Measurements from ENCODE around the gene SSH2. TPM values are rescaled to one million over a fixed set of nuclear protein-coding genes. Genes with fewer than 3 reads are reported as not detected.
"Not testable (repeated sequence)": the region's sequence is repeated elsewhere in the genome, so short reads cannot be mapped to it uniquely, and the experiment has no call there.

SSH2 gene
- total RNA-seq, 4 donors from 2014 or later, result 140 to 241 (median 172) TPM

DNA sequence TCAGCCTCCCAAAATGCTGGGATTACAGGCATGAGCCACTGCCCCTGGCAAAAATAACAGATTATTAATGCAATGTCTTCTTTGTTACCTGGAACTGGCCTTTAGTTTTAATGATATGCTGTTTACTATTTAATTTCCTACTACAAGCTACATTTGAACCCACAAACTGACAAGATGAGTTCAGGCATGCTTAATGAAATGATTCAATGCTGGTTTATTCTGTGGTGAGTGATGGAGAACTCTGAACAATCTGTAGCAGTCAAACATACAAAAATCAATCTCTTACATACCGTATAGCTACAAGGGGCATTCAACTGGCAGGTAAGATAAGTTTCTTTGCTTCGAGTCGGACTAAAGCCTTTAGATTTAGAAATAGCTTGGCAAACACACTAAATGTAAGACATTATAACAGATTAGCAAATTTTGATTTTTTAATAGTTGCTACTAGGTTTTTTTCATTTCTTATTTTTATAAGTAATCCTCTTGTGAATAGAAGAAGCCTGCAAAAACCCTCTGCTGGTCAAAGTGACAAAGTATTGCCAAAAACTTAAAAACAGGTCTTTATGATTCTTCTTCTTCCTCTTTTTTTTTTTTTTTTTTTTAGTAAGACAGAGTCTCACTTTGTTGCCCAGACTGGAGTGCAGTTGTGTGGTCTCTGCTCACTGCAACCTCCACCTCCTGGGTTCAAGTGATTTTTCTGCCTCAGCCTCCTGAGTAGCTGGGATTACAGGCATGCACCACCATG, 138.5 kb downstream of the SSH2 start:
- Histone ChIP-seq H3K4me1 (peaks cover 0 to 13% of the 10 kb centered on the region in 2 donors), H3K9me3 (no peaks in the 10 kb centered on the region), H3K27me3 (no peaks in the 10 kb centered on the region), H3K36me3 (no peaks in the 10 kb centered on the region), H3K4me3 (no peak overlapping the region), H3K27ac (no peak overlapping the region)
- DNase-seq, result no peak
- intact Hi-C loops (cut with DNase I; ENCODE audit: low total_unique reads) (no loop called here), in situ Hi-C loops (cut with MboI; ENCODE audit: low sequenced_read_pairs in 4 of 4) (loop anchor here in 2 of 4 donors (25.0 kb wide), 2 partner anchors 404 to 429 kb away; partner anchors contain the start of gene TAOK1 (in 1 of the 2))
- TF ChIP-seq, protein P1, sequence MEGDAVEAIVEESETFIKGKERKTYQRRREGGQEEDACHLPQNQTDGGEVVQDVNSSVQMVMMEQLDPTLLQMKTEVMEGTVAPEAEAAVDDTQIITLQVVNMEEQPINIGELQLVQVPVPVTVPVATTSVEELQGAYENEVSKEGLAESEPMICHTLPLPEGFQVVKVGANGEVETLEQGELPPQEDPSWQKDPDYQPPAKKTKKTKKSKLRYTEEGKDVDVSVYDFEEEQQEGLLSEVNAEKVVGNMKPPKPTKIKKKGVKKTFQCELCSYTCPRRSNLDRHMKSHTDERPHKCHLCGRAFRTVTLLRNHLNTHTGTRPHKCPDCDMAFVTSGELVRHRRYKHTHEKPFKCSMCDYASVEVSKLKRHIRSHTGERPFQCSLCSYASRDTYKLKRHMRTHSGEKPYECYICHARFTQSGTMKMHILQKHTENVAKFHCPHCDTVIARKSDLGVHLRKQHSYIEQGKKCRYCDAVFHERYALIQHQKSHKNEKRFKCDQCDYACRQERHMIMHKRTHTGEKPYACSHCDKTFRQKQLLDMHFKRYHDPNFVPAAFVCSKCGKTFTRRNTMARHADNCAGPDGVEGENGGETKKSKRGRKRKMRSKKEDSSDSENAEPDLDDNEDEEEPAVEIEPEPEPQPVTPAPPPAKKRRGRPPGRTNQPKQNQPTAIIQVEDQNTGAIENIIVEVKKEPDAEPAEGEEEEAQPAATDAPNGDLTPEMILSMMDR (IDR thresholded peaks at IDR 0.05 in 4 of 5, conservative IDR thresholded peaks at IDR 0.05 in 1 of 5), result no peak
- no peak for ATAC-seq

DNA sequence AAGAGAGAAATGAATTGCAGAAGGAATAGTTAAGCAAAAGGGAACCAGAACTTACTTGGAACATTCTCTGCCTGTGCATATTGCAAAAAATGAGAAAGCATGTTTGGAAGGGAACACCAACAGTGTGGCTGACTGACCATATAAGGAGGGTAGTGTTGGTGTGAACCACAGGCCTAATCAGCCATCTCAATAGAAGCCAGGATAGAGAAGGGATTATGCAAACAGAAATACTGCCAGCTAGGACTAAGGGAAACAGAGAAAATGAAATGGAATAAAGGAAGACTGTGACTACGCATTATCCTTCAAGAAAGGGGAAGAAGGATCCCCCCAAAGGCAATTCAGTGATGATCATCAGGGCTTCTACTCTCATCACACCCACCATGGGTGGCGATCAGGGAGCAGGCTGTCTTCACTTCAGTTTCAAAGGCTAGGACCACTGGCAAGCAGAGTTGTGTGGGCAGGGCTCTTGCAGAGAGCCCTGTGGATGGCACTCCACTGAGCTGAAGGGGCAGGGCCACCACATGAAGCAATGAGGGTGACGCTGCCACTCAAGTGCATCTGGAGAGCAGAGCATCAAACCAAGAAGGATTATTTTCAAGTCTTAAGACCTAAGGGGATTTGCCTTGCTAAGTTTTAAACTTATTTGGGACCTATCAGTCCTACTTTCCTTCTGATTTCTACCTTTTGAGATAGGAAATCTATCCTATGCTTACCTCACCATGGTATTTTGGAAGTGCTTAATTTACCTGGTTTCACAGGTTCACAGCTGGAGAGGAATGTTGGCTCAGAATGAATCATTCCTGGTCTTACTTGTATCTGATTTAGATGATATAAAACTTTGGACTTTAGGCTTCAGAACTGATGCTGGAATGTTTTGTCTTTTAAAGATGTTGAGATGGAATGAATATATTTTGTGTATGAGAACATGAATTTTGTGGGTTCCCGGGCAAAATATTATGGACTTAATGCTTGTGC, 140.5 kb downstream of the SSH2 start:
- intact Hi-C loops (cut with DNase I; ENCODE audit: low total_unique reads), result no loop called here
- H3K27me3 ChIP-seq, result no peaks in the 10 kb centered on the region
- peak in 1 of 2 donors; percentile 34 for ATAC-seq
- H3K27ac ChIP-seq, result no peak overlapping the region
- no peaks in the 10 kb centered on the region for H3K36me3 ChIP-seq
- no peak overlapping the region for H3K4me3 ChIP-seq
- TF ChIP-seq, protein P1 (IDR thresholded peaks at IDR 0.05 in 4 of 5, conservative IDR thresholded peaks at IDR 0.05 in 1 of 5), result no peak
- TF ChIP-seq POLR2A (IDR thresholded peaks at IDR 0.05), result no peak
- DNase-seq, result no peak
- H3K9me3 ChIP-seq, result no peaks in the 10 kb centered on the region
- in situ Hi-C loops (cut with MboI; ENCODE audit: low sequenced_read_pairs in 4 of 4), result loop anchor here in 3 of 4 donors (10.0 to 25.0 kb wide), 3 partner anchors 215 to 427 kb away; partner anchors contain the start of gene TAOK1 (in 1 of the 3)
- H3K4me1 ChIP-seq, result peaks cover 0 to 13% of the 10 kb centered on the region in 2 donors

DNA sequence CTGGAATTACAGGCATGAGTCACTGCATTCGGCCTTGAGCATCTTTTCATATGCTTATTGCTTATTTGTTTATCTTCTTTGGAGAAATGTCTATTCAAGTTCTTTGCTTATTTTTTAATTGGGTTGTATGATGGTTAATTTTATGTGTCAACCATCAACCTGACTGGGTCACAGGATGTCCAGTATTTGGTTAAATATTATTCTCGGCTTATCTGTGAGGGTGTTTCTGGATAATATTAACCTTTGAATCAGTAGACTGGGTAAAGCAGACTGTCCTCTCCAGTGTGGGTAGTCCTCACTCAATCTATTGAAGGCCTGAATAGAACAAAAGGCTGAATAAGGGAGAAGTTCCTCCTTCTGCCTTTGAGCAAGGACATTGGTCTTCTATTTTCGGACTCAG, 142.0 kb downstream of the SSH2 start:
- in situ Hi-C loops (cut with MboI; ENCODE audit: low sequenced_read_pairs in 4 of 4), result loop anchor here in 3 of 4 donors (10.0 to 25.0 kb wide), 3 partner anchors 213 to 426 kb away; partner anchors contain the start of gene TAOK1 (in 1 of the 3)
- no peak for DNase-seq
- intact Hi-C loops (cut with DNase I; ENCODE audit: low total_unique reads), result no loop called here
- Histone ChIP-seq H3K36me3 (no peaks in the 10 kb centered on the region), H3K27ac (no peak overlapping the region), H3K9me3 (no peaks in the 10 kb centered on the region), H3K4me1 (peaks cover 0 to 13% of the 10 kb centered on the region in 2 donors), H3K27me3 (no peaks in the 10 kb centered on the region), H3K4me3 (no peak overlapping the region)
- no peak for ATAC-seq
- TF ChIP-seq POLR2A (IDR thresholded peaks at IDR 0.05), result no peak
- TF ChIP-seq, protein P1 (IDR thresholded peaks at IDR 0.05 in 4 of 5, conservative IDR thresholded peaks at IDR 0.05 in 1 of 5), result no peak

DNA sequence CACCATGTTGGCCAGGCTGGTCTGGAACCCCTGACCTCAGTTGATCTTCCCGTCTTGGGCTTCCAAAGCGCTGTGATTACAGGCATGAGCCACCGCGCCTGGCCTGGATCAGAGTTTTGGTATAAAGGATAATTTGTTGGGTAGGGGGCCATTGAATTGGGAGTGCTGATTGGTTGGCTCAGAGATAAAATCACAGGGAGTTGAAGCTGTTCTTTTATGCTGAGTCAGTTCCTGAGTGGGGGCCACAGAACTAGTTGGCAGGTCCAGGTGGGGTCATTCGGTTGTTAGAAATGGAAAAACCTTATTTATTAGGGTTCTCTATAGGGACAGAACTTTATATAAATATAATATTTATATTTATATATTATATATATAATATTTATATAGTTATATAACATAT, 147.1 kb downstream of the SSH2 start:
- Histone ChIP-seq H3K27ac (peak overlapping the region in 1 of 4 donors; percentile 9), H3K4me1 (peaks cover 12 to 13% of the 10 kb centered on the region in 2 donors), H3K27me3 (no peaks in the 10 kb centered on the region), H3K9me3 (no peaks in the 10 kb centered on the region), H3K36me3 (no peaks in the 10 kb centered on the region), H3K4me3 (no peak overlapping the region)
- intact Hi-C loops (cut with DNase I; ENCODE audit: low total_unique reads), result no loop called here
- DNase-seq, result no peak
- TF ChIP-seq POLR2A (IDR thresholded peaks at IDR 0.05), result no peak
- TF ChIP-seq, protein P1 (IDR thresholded peaks at IDR 0.05 in 4 of 5, conservative IDR thresholded peaks at IDR 0.05 in 1 of 5), result no peak
- no peak for ATAC-seq
- in situ Hi-C loops (cut with MboI; ENCODE audit: low sequenced_read_pairs in 4 of 4), result loop anchor here in 3 of 4 donors (10.0 to 25.0 kb wide), 3 partner anchors 208 to 421 kb away; partner anchors contain the start of gene TAOK1 (in 1 of the 3)

DNA sequence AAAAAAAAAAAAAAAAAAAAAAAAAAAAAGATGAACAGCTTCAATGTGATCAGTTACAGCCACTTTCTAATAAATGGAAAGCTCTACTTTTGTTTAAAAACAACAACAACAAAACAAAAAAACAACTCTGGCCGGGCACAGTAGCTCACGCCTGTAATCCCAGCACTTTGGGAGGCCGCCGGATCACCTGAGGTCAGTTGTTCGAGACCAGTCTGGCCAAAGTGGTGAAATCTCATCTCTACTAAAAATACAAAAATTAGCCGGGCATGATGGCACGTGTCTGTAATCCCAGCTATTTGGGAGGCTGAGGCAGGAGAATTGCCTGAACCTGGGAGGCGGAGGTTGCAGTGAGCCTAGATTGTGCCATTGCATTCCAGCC, 150.2 kb downstream of the SSH2 start:
- not testable (repeated sequence) for H3K9me3 ChIP-seq, ATAC-seq, H3K4me3 ChIP-seq, H3K36me3 ChIP-seq, DNase-seq, H3K27me3 ChIP-seq
- peak overlapping the region; percentile 76 to 84 (median 79) for H3K27ac ChIP-seq
- in situ Hi-C loops (cut with MboI; ENCODE audit: low sequenced_read_pairs in 4 of 4), result loop anchor here (10.0 to 25.0 kb wide), 6 partner anchors 135 to 418 kb away; partner anchors contain the start of genes CORO6 (in 1 of the 4) and TAOK1 (in 1 of the 4)
- H3K4me1 ChIP-seq, result peaks cover 9 to 13% of the 10 kb centered on the region in 2 donors
- intact Hi-C loops (cut with DNase I; ENCODE audit: low total_unique reads), result loop anchor here (1.0 to 10.0 kb wide), 4 partner anchors 140 to 385 kb away; partner anchors contain the start of gene TAOK1
